Colonic mucosa (tissue), 4 donors: ENCODE data around the gene ANKRD11. TPM values are rescaled to one million over a fixed set of nuclear protein-coding genes. Genes with fewer than 3 reads are reported as not detected.

Experiments used
- DNase-seq: peaks from one replicate; pipeline ENCODE4 v3.0.0-alpha.2; 2020
- H3K27ac ChIP-seq: fragments of 200-600 bp; one replicate; pipeline ENCODE4 v1.8.0; 2021
- H3K27me3 ChIP-seq: fragments of 200-600 bp; one replicate; pipeline ENCODE4 v1.8.0; 2021
- H3K36me3 ChIP-seq: fragments of 200-600 bp; one replicate; pipeline ENCODE4 v1.8.0; 2021
- H3K4me1 ChIP-seq: fragments of 200-600 bp; one replicate; pipeline ENCODE4 v1.8.0; 2021; ENCODE audit warnings: mild to moderate bottlenecking
- H3K4me3 ChIP-seq: fragments of 200-600 bp; one replicate; pipeline ENCODE4 v1.8.0; 2021
- H3K9ac ChIP-seq, 2 donors: one replicate each; pipeline ENCODE4 v1.7.0; 2013; ENCODE audit warnings: control low read depth in 2 of 2, low read depth in 2 of 2, low read length in 2 of 2
- H3K9me3 ChIP-seq: fragments of 200-600 bp; one replicate; pipeline ENCODE4 v1.8.0; 2021
- CTCF ChIP-seq: fragments of 200-600 bp; IDR thresholded peaks from one replicate; pipeline ENCODE4 v1.8.0; 2022; ENCODE audit warnings: antibody characterized with exemption, mild to moderate bottlenecking
- intact Hi-C: fragments of 100-400 bp; cut with DNase I; formaldehyde crosslinking; loops from one replicate; pipeline ENCODE4 v1.14.1; 2022
- total RNA-seq, 2 donors: library from RNA; stranded (reverse); fragmentation: NEBNext Ultra II Directional in 1 of 2; extraction: Animal tissue kit (Norgen Biotek cat#: 25700) in 1 of 2; gene quantifications; one replicate each; pipeline ENCODE4 v1.2.1, GENCODE V29; 2021
- donor health status: healthy.
- donor health status: DM: no; HTN: no; CAD: no.
- donor health status: DM: no; HTN: no; CAD: no.

Gene ANKRD11
- total RNA-seq, 2 donors from 2014 or later: 69.4 to 129 TPM

- H3K27ac ChIP-seq: no peak overlapping the region
- intact Hi-C loops: loop anchor here (5.0 kb wide), 1 partner anchor 179 kb away; no protein-coding TSS in a partner anchor
- no peak overlapping the region for H3K9ac ChIP-seq
- H3K9me3 ChIP-seq: no peaks in the 10 kb centered on the region
- no peaks in the 10 kb centered on the region for H3K36me3 ChIP-seq
- no peak for DNase-seq
- H3K4me3 ChIP-seq: no peak overlapping the region
- TF ChIP-seq CTCF: no peak
- H3K27me3 ChIP-seq: no peaks in the 10 kb centered on the region
- peaks cover 11% of the 10 kb centered on the region for H3K4me1 ChIP-seq
Observed at GRCh38 chr16:89511374-89511773, 21.0 kb upstream of the ANKRD11 start.

GRCh38 chr16:89510526-89510925 is 20.2 kb upstream of the ANKRD11 start:
- Histone ChIP-seq H3K27ac (no peak overlapping the region), H3K9ac (no peak overlapping the region), H3K4me3 (no peak overlapping the region), H3K36me3 (no peaks in the 10 kb centered on the region), H3K27me3 (no peaks in the 10 kb centered on the region), H3K4me1 (peaks cover 19% of the 10 kb centered on the region), H3K9me3 (no peaks in the 10 kb centered on the region)
- TF ChIP-seq CTCF: no peak
- intact Hi-C loops: loop anchor here (5.0 kb wide), 1 partner anchor 178 kb away; no protein-coding TSS in a partner anchor
- no peak for DNase-seq

- H3K36me3 ChIP-seq: no peaks in the 10 kb centered on the region
- no peaks in the 10 kb centered on the region for H3K27me3 ChIP-seq
- no peaks in the 10 kb centered on the region for H3K9me3 ChIP-seq
- peak within 1 kb of the TSS; percentile 79 for H3K27ac ChIP-seq
- peak; percentile 84 for DNase-seq
- H3K9ac ChIP-seq: peak within 1 kb of the TSS; percentile 89 to 99
- peak within 1 kb of the TSS; percentile 98 for H3K4me3 ChIP-seq
- intact Hi-C loops: no loop called here
- no peak for TF ChIP-seq CTCF
- peaks cover 19% of the 10 kb centered on the region for H3K4me1 ChIP-seq
Observed at GRCh38 chr16:89507834-89508590, 17.7 kb upstream of the ANKRD11 start, which contains the start of gene SPG7. SPG7 (plus strand) TSS chr16:89508403; CDS start chr16:89508418, 15 bp downstream.

- Histone ChIP-seq H3K4me3 (peak overlapping the region; percentile 98), H3K27ac (peak overlapping the region; percentile 79), H3K27me3 (no peaks in the 10 kb centered on the region), H3K4me1 (peaks cover 19% of the 10 kb centered on the region), H3K36me3 (no peaks in the 10 kb centered on the region), H3K9me3 (no peaks in the 10 kb centered on the region), H3K9ac (peak overlapping the region; percentile 89 to 99)
- DNase-seq: peak; percentile 42
- no peak for TF ChIP-seq CTCF
- intact Hi-C loops: no loop called here
Observed at GRCh38 chr16:89507214-89507833, 17.0 kb upstream of the ANKRD11 start.

- H3K36me3 ChIP-seq: no peaks in the 10 kb centered on the region
- H3K9me3 ChIP-seq: no peaks in the 10 kb centered on the region
- intact Hi-C loops: no loop called here
- H3K9ac ChIP-seq: peak overlapping the region; percentile 89 to 99
- TF ChIP-seq CTCF: no peak
- H3K27ac ChIP-seq: peak overlapping the region; percentile 52
- H3K4me3 ChIP-seq: no peak overlapping the region
- peaks cover 19% of the 10 kb centered on the region for H3K4me1 ChIP-seq
- no peak for DNase-seq
- no peaks in the 10 kb centered on the region for H3K27me3 ChIP-seq
Observed at GRCh38 chr16:89506791-89507191, 16.4 kb upstream of the ANKRD11 start.
